Measurements from ENCODE around the gene VAC14. TPM values are rescaled to one million over a fixed set of nuclear protein-coding genes. Genes with fewer than 3 reads are reported as not detected.
A peak's percentile ranks its signal among the peaks of the same experiment; 100 is the strongest.

VAC14 gene
- total and polyA plus RNA-seq, 2 experiments from 2014 or later = 42.3 to 77.7 TPM

- DNase-seq (ENCODE audit: low spot score) (no peak), ATAC-seq (peak; percentile 50)
- Mint-ChIP-seq H3K27ac (peak overlapping the region; percentile 35; the same call in 1 of the 2 replicates), H3K4me1 (peaks cover 25% of the 10 kb centered on the region), H3K9me3 (no peaks in the 10 kb centered on the region), H3K27me3 (ENCODE audit: insufficient read depth, low read depth, poor library complexity) (peaks cover 21% of the 10 kb centered on the region), H3K4me3 (no peak overlapping the region), H3K36me3 (ENCODE audit: low read depth) (no peaks in the 10 kb centered on the region; the same call in 2 of the 3 replicates)
- Histone ChIP-seq H3K4me2 (no peak overlapping the region), H3K27ac (ENCODE audit: low read depth) (no peak overlapping the region), H2AFZ (no peak overlapping the region), H3K4me3 (no peak overlapping the region), H4K20me1 (replicated peaks; ENCODE audit: insufficient read depth) (peaks cover 43% of the 10 kb centered on the region), H3K27me3 (ENCODE audit: insufficient read depth) (no peaks in the 10 kb centered on the region), H3K4me1 (ENCODE audit: insufficient read depth) (peaks cover 11% of the 10 kb centered on the region; the same call in 1 of the 2 replicates), H3K36me3 (ENCODE audit: insufficient read depth) (peaks cover 4% of the 10 kb centered on the region; the same call in 1 of the 2 replicates), H3K79me2 (replicated peaks; ENCODE audit: insufficient read depth) (peaks cover 57% of the 10 kb centered on the region), H3K9me2 (ENCODE audit: insufficient read depth) (no peaks in the 10 kb centered on the region), H3F3A (replicated peaks; ENCODE audit: low read depth) (no peaks in the 10 kb centered on the region)
- no peak for TF ChIP-seq ZNF331 (CRISPR knock-in tag; IDR thresholded peaks at IDR 0.05; ENCODE audit: low read depth)
- TF ChIP-seq, protein P1, sequence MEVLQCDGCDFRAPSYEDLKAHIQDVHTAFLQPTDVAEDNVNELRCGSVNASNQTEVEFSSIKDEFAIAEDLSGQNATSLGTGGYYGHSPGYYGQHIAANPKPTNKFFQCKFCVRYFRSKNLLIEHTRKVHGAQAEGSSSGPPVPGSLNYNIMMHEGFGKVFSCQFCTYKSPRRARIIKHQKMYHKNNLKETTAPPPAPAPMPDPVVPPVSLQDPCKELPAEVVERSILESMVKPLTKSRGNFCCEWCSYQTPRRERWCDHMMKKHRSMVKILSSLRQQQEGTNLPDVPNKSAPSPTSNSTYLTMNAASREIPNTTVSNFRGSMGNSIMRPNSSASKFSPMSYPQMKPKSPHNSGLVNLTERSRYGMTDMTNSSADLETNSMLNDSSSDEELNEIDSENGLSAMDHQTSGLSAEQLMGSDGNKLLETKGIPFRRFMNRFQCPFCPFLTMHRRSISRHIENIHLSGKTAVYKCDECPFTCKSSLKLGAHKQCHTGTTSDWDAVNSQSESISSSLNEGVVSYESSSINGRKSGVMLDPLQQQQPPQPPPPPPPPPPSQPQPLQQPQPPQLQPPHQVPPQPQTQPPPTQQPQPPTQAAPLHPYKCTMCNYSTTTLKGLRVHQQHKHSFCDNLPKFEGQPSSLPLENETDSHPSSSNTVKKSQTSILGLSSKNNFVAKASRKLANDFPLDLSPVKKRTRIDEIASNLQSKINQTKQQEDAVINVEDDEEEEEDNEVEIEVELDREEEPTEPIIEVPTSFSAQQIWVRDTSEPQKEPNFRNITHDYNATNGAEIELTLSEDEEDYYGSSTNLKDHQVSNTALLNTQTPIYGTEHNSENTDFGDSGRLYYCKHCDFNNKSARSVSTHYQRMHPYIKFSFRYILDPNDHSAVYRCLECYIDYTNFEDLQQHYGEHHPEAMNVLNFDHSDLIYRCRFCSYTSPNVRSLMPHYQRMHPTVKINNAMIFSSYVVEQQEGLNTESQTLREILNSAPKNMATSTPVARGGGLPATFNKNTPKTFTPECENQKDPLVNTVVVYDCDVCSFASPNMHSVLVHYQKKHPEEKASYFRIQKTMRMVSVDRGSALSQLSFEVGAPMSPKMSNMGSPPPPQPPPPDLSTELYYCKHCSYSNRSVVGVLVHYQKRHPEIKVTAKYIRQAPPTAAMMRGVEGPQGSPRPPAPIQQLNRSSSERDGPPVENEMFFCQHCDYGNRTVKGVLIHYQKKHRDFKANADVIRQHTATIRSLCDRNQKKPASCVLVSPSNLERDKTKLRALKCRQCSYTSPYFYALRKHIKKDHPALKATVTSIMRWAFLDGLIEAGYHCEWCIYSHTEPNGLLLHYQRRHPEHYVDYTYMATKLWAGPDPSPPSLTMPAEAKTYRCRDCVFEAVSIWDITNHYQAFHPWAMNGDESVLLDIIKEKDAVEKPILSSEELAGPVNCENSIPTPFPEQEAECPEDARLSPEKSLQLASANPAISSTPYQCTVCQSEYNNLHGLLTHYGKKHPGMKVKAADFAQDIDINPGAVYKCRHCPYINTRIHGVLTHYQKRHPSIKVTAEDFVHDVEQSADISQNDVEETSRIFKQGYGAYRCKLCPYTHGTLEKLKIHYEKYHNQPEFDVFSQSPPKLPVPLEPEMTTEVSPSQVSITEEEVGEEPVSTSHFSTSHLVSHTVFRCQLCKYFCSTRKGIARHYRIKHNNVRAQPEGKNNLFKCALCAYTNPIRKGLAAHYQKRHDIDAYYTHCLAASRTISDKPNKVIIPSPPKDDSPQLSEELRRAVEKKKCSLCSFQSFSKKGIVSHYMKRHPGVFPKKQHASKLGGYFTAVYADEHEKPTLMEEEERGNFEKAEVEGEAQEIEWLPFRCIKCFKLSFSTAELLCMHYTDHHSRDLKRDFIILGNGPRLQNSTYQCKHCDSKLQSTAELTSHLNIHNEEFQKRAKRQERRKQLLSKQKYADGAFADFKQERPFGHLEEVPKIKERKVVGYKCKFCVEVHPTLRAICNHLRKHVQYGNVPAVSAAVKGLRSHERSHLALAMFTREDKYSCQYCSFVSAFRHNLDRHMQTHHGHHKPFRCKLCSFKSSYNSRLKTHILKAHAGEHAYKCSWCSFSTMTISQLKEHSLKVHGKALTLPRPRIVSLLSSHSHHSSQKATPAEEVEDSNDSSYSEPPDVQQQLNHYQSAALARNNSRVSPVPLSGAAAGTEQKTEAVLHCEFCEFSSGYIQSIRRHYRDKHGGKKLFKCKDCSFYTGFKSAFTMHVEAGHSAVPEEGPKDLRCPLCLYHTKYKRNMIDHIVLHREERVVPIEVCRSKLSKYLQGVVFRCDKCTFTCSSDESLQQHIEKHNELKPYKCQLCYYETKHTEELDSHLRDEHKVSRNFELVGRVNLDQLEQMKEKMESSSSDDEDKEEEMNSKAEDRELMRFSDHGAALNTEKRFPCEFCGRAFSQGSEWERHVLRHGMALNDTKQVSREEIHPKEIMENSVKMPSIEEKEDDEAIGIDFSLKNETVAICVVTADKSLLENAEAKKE (CRISPR knock-in tag; IDR thresholded peaks at IDR 0.05) = no peak
- no peak for TF ChIP-seq CREB1 (CRISPR knock-in tag; IDR thresholded peaks at IDR 0.05; ENCODE audit: low read depth)
- TF ChIP-seq, protein P2, sequence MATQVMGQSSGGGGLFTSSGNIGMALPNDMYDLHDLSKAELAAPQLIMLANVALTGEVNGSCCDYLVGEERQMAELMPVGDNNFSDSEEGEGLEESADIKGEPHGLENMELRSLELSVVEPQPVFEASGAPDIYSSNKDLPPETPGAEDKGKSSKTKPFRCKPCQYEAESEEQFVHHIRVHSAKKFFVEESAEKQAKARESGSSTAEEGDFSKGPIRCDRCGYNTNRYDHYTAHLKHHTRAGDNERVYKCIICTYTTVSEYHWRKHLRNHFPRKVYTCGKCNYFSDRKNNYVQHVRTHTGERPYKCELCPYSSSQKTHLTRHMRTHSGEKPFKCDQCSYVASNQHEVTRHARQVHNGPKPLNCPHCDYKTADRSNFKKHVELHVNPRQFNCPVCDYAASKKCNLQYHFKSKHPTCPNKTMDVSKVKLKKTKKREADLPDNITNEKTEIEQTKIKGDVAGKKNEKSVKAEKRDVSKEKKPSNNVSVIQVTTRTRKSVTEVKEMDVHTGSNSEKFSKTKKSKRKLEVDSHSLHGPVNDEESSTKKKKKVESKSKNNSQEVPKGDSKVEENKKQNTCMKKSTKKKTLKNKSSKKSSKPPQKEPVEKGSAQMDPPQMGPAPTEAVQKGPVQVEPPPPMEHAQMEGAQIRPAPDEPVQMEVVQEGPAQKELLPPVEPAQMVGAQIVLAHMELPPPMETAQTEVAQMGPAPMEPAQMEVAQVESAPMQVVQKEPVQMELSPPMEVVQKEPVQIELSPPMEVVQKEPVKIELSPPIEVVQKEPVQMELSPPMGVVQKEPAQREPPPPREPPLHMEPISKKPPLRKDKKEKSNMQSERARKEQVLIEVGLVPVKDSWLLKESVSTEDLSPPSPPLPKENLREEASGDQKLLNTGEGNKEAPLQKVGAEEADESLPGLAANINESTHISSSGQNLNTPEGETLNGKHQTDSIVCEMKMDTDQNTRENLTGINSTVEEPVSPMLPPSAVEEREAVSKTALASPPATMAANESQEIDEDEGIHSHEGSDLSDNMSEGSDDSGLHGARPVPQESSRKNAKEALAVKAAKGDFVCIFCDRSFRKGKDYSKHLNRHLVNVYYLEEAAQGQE (IDR thresholded peaks at IDR 0.05; ENCODE audit: unreplicated experiment) = no peak
- TF ChIP-seq, protein P3, sequence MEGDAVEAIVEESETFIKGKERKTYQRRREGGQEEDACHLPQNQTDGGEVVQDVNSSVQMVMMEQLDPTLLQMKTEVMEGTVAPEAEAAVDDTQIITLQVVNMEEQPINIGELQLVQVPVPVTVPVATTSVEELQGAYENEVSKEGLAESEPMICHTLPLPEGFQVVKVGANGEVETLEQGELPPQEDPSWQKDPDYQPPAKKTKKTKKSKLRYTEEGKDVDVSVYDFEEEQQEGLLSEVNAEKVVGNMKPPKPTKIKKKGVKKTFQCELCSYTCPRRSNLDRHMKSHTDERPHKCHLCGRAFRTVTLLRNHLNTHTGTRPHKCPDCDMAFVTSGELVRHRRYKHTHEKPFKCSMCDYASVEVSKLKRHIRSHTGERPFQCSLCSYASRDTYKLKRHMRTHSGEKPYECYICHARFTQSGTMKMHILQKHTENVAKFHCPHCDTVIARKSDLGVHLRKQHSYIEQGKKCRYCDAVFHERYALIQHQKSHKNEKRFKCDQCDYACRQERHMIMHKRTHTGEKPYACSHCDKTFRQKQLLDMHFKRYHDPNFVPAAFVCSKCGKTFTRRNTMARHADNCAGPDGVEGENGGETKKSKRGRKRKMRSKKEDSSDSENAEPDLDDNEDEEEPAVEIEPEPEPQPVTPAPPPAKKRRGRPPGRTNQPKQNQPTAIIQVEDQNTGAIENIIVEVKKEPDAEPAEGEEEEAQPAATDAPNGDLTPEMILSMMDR (conservative IDR thresholded peaks at IDR 0.05; ENCODE audit: low read depth in 2 of 2) = no peak
- TF ChIP-seq EZH2phosphoT487 (IDR thresholded peaks at IDR 0.05; ENCODE audit: unreplicated experiment) = no peak
- TF ChIP-seq EZH2 (IDR thresholded peaks at IDR 0.05; ENCODE audit: low read depth, unreplicated experiment) = no peak
- TF ChIP-seq JUNB (IDR thresholded peaks at IDR 0.05; ENCODE audit: unreplicated experiment) = no peak
- TF ChIP-seq POLR2AphosphoS5 (IDR thresholded peaks at IDR 0.05; ENCODE audit: low read depth) = no peak
- no peak for TF ChIP-seq STAT1 (IDR thresholded peaks at IDR 0.05; ENCODE audit: unreplicated experiment)
- TF ChIP-seq NANOG (IDR thresholded peaks at IDR 0.05; ENCODE audit: borderline replicate concordance) = no peak
- no peak for TF ChIP-seq ZNF114 (CRISPR knock-in tag; IDR thresholded peaks at IDR 0.05)
- no peak for TF ChIP-seq ETS1 (IDR thresholded peaks at IDR 0.05)
Measured at GRCh38 chr16:70790815-70791214, 10.1 kb downstream of the VAC14 start.

All from GM23338 (cell line).